GM21825 (cell line): ENCODE results near the gene SV2C.
"Not testable (repeated sequence)": the region's sequence is repeated elsewhere in the genome, so short reads cannot be mapped to it uniquely, and the experiment has no call there.

Experiments used
- ATAC-seq: cut with Tn5 transposase; IDR thresholded peaks from one replicate; pipeline ENCODE4 v1.9.1; 2021; ENCODE audit warnings: mild to moderate bottlenecking, moderate library complexity; ENCODE audit not compliant: unreplicated experiment

SV2C gene

GRCh38 chr5:76292620-76293322, 209.6 kb downstream of the SV2C start:
- ATAC-seq, result peak; percentile 70

- ATAC-seq, result no peak
Observed at GRCh38 chr5:76294573-76294972, 211.4 kb downstream of the SV2C start.

GRCh38 chr5:76298852-76299251, 215.7 kb downstream of the SV2C start:
- ATAC-seq, result no peak

- ATAC-seq, result no peak
Observed at GRCh38 chr5:76299592-76299991, 216.4 kb downstream of the SV2C start.

GRCh38 chr5:76301932-76302331, 218.7 kb downstream of the SV2C start:
- not testable (repeated sequence) for ATAC-seq

GRCh38 chr5:76302661-76303060, 219.5 kb downstream of the SV2C start:
- ATAC-seq, result not testable (repeated sequence)

DNA sequence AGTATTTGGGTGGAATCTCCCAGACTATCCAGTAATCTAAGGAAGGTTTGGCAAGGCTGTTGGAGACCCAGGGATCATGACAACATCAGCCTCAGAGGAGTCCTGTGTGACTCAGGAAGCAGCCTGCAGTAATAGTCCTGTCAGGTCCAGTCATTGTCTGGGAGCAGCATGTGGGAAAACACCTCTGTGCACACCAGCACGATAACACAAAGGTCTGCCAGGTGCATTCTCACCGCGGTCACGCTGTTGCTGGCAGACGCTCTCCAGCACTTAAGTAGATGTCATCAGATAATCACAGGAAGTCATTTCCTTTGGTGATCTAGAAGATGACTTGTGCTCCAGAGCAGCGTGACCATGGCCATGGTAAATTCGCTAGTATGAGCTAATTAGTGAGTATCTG, 220.7 kb downstream of the SV2C start:
- ATAC-seq, result peak; percentile 82

GRCh38 chr5:76305269-76305668, 222.1 kb downstream of the SV2C start:
- ATAC-seq, result no peak

GRCh38 chr5:76305775-76306174, 222.6 kb downstream of the SV2C start:
- no peak for ATAC-seq

- no peak for ATAC-seq
Observed at GRCh38 chr5:76310208-76310607, 227.0 kb downstream of the SV2C start.

- ATAC-seq, result no peak
Observed at GRCh38 chr5:76312783-76313182, 229.6 kb downstream of the SV2C start.

- no peak for ATAC-seq
Observed at GRCh38 chr5:76314643-76315042, 231.5 kb downstream of the SV2C start.

DNA sequence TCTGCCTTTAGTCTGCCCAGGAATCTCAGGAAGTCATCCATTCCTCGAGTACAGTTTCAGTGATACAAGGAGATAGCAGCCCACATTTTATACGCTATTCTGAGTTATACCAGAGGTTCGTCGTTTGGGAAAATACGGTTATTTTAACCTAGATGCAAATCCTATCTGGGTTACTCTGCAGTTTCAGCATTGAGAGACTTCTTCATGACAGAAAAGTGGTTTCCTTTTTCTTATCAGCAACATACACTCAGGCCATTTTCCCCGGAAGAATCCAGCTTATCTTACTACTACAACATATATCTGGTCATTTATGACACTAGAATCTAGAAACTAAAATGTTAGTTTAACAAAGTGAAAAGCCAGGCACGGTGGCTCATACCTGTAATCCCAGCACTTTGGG, 236.5 kb downstream of the SV2C start:
- ATAC-seq, result no peak

DNA sequence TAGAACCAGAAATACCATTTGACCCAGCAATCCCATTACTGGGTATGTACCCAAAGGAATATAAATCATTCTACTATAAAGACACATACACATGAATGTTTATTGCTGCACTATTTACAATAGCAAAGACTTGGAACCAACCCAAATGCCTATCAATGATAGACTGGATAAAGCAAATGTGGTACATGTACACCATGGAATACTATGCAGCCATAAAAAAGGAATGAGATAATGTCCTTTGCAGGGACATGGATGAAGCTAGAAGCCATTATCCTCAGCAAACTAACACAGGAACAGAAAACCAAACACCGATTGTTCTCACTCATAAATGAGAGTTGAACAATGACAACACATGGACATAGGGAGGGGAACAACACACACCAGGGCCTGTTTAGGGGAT, 240.3 kb downstream of the SV2C start:
- not testable (repeated sequence) for ATAC-seq

- ATAC-seq, result no peak
Observed at GRCh38 chr5:76325326-76325725, 242.1 kb downstream of the SV2C start.

DNA sequence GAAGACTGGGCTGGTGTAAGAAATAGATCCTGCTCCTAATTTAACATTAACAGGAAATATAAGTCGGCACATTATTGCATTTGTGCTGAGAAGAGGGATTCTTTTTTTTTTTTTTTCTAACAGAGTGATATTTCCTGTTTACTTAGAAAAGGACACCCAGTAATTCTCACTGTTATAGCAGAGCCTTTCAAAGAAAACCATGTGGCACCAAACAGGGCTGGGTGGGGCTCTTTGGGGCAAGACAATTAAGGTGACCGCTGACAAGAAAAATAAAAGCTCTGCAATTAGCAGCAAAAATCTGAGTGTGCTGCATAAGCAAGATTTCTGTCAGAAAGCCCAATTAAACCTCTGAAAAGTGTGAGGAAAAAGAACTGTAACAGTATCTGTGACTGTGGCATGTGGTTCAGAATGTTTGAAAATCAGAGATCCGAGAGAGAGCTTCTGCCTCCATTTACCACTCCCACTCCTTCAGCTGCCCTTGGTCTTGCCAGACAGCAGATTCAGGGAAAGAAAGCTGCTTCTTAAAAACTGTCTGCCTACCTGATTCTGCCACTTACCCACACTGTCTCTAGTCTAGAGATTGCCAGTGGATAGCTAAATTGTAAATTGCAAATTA, 242.8 kb downstream of the SV2C start:
- ATAC-seq, result no peak

- ATAC-seq, result no peak
Observed at GRCh38 chr5:76326577-76327302, 243.6 kb downstream of the SV2C start.

- ATAC-seq, result no peak
Observed at GRCh38 chr5:76329346-76329745, 246.2 kb downstream of the SV2C start.

DNA sequence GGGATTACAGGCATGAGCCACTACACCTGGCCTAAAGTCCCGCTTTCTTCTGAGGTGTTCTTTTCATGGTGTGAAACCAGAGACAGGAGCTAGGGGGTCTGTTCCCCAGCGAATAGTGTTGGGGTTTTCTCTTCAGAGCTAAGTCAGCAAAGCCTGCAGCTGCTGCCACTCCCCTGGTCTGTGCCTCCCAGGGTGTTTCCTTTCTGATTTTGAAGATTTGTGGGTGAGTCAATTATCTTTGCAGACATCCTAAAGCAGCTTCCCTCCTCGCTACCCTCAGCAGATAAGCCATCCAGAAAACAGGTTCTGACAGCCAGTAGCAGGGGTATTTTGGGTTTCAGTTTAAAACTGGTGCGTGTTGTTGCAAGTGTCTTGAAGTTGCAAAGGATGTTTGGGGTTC, 247.9 kb downstream of the SV2C start:
- ATAC-seq, result no peak

GRCh38 chr5:76332102-76332501, 248.9 kb downstream of the SV2C start:
- no peak for ATAC-seq

GRCh38 chr5:76332611-76333205, 249.5 kb downstream of the SV2C start:
- no peak for ATAC-seq

GRCh38 chr5:76333571-76333970, 250.4 kb downstream of the SV2C start:
- no peak for ATAC-seq
